Activated CD4-positive, CD25-positive, alpha-beta regulatory T cell treated with anti-CD3 and anti-CD28 coated beads, Interleukin-2, amount 50 U/mL, for 24 hours (primary cell): ENCODE data around the gene DPM2.
A peak's percentile ranks its signal among the peaks of the same experiment; 100 is the strongest.

Experiments used
- ATAC-seq, 2 donors: fragments of 150-1000 bp; cut with Tn5 transposase; one replicate each; pipeline ENCODE4 v1.10.0; 2021; ENCODE audit warnings: mild to moderate bottlenecking in 1 of 2, moderate library complexity in 1 of 2

DPM2 gene

GRCh38 chr9:127973169-127974000 lies 35.7 kb upstream of the DPM2 start:
- ATAC-seq: no peak

GRCh38 chr9:127972236-127972871 lies 34.7 kb upstream of the DPM2 start:
- ATAC-seq: no peak

DNA sequence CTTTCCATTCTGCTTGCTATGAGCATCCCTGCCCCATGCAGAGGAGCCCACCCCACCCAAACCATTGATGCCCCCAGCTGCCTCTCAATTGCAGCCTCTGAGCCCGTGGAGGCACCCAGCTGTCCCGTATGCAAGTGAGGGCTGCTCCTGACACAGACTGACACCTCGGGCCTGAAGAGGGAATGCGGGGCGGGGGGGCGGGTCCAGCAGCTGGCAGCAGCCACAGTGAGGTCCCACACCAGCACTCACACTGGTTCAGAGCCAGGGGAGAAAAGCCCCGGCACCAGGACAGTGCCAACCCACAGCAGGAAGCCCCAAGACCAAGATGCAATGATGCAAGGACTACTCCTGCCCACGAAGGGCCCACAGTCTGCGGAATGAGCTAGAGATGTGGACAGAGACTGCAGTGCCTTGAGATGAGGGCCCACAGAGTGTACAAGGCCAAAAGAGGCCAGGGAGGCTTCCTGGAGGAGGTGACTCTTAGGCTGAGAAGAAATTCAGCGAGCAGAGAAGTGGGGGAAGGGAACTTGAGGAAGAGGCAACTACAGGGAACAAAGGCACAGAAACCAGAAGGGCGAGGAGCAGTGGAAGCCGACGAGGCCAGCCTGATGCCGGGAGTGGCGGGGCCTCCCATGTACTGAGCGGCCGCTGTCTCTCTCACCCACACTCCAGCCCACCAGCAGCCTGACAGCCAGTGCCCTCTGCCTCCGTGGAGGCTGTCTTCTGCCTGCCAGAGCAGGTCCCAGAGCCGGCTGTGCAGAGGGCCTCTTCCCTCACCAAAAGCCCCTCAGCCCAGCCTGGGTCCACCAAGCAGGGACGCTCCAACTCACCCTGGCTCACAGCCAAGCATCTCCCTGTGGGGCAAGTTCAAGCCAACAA lies 33.9 kb upstream of the DPM2 start:
- no peak for ATAC-seq

GRCh38 chr9:127970401-127971313 lies 33.0 kb upstream of the DPM2 start:
- peak; percentile 91 to 92 for ATAC-seq

DNA sequence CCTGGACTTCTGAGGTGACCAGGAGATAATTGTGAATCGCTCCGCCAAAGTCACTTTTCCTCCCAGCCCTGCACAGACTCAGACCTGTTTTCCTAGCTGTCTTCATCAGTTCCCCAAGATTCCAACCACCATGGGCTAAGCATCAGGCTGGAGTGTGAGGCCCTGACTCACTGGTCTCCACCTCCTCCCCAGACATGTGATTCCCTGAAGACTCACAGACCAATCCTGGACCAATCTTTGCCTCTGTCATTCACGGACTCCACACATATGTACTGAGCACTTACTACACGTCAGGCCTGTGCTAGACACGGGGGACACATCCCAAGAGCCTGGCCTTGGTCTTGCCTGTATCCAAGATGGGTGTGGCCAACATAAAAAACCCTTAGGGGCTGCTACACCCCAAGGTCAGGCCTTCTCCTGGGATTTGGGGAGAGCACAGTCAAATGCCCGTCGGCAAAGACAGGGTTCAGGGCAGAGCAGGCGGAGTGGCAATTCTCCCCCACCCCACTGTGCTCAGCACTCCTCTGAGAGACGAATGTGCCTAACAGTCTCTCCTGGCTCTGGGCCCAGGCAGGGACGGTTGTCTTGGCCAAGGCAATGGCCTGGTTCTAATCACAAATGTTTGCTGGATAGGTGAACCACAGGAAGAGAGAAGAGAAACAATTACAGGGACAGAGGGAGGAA lies 31.2 kb upstream of the DPM2 start:
- ATAC-seq: no peak

GRCh38 chr9:127968042-127968441 lies 30.4 kb upstream of the DPM2 start:
- ATAC-seq: no peak

GRCh38 chr9:127967151-127967809 lies 29.6 kb upstream of the DPM2 start:
- no peak for ATAC-seq

DNA sequence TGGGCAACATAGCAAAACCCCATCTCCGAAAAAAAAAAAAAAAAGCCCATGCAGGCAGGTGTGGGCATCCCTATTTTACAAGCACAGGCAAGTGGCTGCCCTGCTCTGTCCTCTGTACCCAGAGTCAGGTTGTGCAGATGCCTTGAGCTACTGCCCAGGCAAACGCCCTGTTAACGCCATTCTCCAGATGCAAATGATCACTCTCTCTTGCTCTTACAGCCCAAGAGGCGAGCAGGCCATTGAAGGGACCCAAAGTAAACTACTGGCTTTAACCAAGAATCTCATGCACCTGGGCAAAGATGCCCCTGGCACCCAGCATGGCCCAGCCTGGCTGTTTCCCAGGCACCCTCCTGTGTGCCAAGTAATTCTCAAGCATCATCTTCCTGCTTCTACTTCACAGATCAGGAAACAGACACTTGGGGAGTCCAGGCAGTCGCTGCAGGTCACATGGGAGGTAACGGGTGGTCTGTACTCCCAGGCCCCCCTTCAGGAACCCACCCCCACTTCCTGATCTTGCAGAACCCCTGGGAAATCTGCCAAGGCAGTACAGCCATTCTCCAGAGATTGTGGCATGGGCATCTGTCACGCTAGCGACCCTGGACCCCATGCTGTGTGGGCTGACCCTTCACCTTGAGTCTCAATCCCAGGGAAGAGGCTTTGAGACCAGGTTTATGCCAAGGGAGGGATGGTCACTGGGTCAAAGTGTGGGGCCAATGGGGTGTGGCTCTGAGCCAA lies 28.9 kb upstream of the DPM2 start:
- no peak for ATAC-seq

- no peak for ATAC-seq
Measured at GRCh38 chr9:127965953-127966352, 28.3 kb upstream of the DPM2 start.

- ATAC-seq: peak; percentile 23 to 37
Measured at GRCh38 chr9:127963359-127964064, 25.9 kb upstream of the DPM2 start.

DNA sequence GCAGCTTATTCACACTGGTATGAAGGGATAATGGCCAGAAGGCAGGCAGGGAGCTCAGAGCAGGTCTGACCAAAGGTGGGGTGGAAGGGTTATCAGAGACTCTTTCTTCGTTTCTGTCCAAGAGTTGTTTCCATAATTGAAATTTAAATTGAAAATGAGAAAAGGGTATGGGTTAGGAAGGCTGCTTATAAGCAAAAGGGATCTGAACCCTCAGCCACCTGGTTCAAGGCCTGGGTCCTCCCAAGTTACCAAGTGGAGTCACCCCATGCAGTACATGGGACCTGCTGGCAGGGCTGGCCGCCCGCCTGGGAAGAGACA lies 25.3 kb upstream of the DPM2 start:
- ATAC-seq: no peak

- ATAC-seq: no peak
Measured at GRCh38 chr9:127962278-127962677, 24.6 kb upstream of the DPM2 start.

GRCh38 chr9:127961613-127962155 lies 24.0 kb upstream of the DPM2 start:
- ATAC-seq: no peak

DNA sequence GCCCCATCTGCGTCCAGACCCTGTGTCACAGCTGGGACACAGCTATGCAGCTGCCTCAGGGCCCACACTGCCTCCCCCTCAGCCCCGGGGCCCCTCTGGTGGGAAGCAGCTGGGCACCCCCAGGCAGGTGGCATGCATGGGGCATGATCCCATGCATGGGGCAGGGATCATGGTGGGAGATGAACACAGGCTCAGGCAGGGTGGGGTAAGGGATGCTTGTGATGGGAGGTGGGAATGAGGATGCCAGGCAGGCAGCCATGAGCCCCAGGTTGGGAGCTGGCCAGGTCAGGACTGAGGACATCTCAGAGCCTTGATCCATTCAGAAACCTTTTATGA lies 23.5 kb upstream of the DPM2 start:
- no peak for ATAC-seq

- no peak for ATAC-seq
Measured at GRCh38 chr9:127960410-127961154, 22.9 kb upstream of the DPM2 start.

- ATAC-seq: no peak
Measured at GRCh38 chr9:127959841-127960409, 22.3 kb upstream of the DPM2 start.

- no peak for ATAC-seq
Measured at GRCh38 chr9:127959398-127959797, 21.7 kb upstream of the DPM2 start.

- no peak for ATAC-seq
Measured at GRCh38 chr9:127958728-127959127, 21.1 kb upstream of the DPM2 start.
